Left renal pelvis (tissue), 4 donors: ENCODE data around the gene SASH1. TPM values are rescaled to one million over a fixed set of nuclear protein-coding genes. Genes with fewer than 3 reads are reported as not detected.

ENCODE experiments used
- DNase-seq, 4 donors: peaks; one replicate each; pipeline ENCODE4 v3.0.0-alpha.2; 2013; ENCODE audit warnings: low read depth in 4 of 4, low spot score in 3 of 4
- polyA plus RNA-seq, 4 donors: library from polyadenylated mRNA; unstranded; fragments of 120-200 nt; gene quantifications; one replicate each; pipeline ENCODE4 v1.2.1, GENCODE V29; 2013; ENCODE audit not compliant: insufficient read length in 4 of 4

The SASH1 gene
- polyA plus RNA-seq, 4 donors = 20.0 to 34.2 (median 27.9) TPM

- DNase-seq = no peak
Observed at GRCh38 chr6:148534871-148535270, 192.2 kb downstream of the SASH1 start.

- no peak for DNase-seq
Observed at GRCh38 chr6:148535381-148535780, 192.7 kb downstream of the SASH1 start.

GRCh38 chr6:148535976-148536375, 193.3 kb downstream of the SASH1 start:
- no peak for DNase-seq

- DNase-seq = peak; percentile 29 to 60 (median 36)
Observed at GRCh38 chr6:148538261-148539190, 195.9 kb downstream of the SASH1 start.

GRCh38 chr6:148543540-148543939, 200.9 kb downstream of the SASH1 start:
- no peak for DNase-seq

GRCh38 chr6:148544421-148544820, 201.8 kb downstream of the SASH1 start:
- no peak for DNase-seq

- no peak for DNase-seq
Observed at GRCh38 chr6:148545901-148546300, 203.3 kb downstream of the SASH1 start.

- DNase-seq = no peak
Observed at GRCh38 chr6:148547110-148547509, 204.5 kb downstream of the SASH1 start.

GRCh38 chr6:148548065-148548748, 205.6 kb downstream of the SASH1 start:
- no peak for DNase-seq

- no peak for DNase-seq
Observed at GRCh38 chr6:148548749-148549140, 206.1 kb downstream of the SASH1 start.

- DNase-seq = no peak
Observed at GRCh38 chr6:148550569-148550968, 207.9 kb downstream of the SASH1 start.

- no peak for DNase-seq
Observed at GRCh38 chr6:148551226-148551625, 208.6 kb downstream of the SASH1 start.

GRCh38 chr6:148556410-148556809, 213.8 kb downstream of the SASH1 start:
- no peak for DNase-seq

GRCh38 chr6:148557796-148558321, 215.2 kb downstream of the SASH1 start:
- no peak for DNase-seq

- peak; percentile 63 to 69 (median 68) for DNase-seq
Observed at GRCh38 chr6:148559848-148560433, 217.3 kb downstream of the SASH1 start.

- no peak for DNase-seq
Observed at GRCh38 chr6:148561629-148562028, 219.0 kb downstream of the SASH1 start.

GRCh38 chr6:148563066-148563465, 220.4 kb downstream of the SASH1 start:
- DNase-seq = no peak

- no peak for DNase-seq
Observed at GRCh38 chr6:148564494-148565035, 221.9 kb downstream of the SASH1 start.

GRCh38 chr6:148565321-148565926, 222.8 kb downstream of the SASH1 start:
- no peak for DNase-seq

- DNase-seq = no peak
Observed at GRCh38 chr6:148565930-148566663, 223.5 kb downstream of the SASH1 start.
